Smooth muscle cell (in vitro differentiated cells): Measurements from ENCODE around the gene PPP1R9B. TPM values are rescaled to one million over a fixed set of nuclear protein-coding genes. Genes with fewer than 3 reads are reported as not detected.

ENCODE experiments used
- DNase-seq: peaks from one replicate; lab custom pipeline; 2025; ENCODE audit not compliant: unreplicated experiment; lab: John Stamatoyannopoulos, UW
- H2AFZ ChIP-seq: fragments of 200-600 bp; sonication (generic); 2 replicates; pipeline ENCODE4 v1.6.0; 2016; ENCODE audit warnings: antibody characterized with exemption, low read depth, mild to moderate bottlenecking
- H3F3A ChIP-seq: fragments of 200-600 bp; sonication (generic); 2 replicates; pipeline ENCODE4 v1.6.0; 2017; ENCODE audit warnings: antibody characterized with exemption, low read depth
- H3K27ac ChIP-seq: fragments of 200-600 bp; sonication (generic); 2 replicates; pipeline ENCODE4 v1.5.1; 2016; ENCODE audit warnings: low read depth, mild to moderate bottlenecking
- H3K27me3 ChIP-seq: fragments of 200-600 bp; sonication (generic); 2 replicates; pipeline ENCODE4 v1.6.1; 2016; ENCODE audit warnings: low read depth, mild to moderate bottlenecking
- H3K36me3 ChIP-seq: fragments of 200-600 bp; sonication (generic); 2 replicates; pipeline ENCODE4 v1.5.1; 2016; ENCODE audit warnings: low read depth
- H3K4me1 ChIP-seq: fragments of 200-600 bp; sonication (generic); 2 replicates; pipeline ENCODE4 v1.5.1; 2016; ENCODE audit warnings: low read depth
- H3K4me2 ChIP-seq: fragments of 200-600 bp; sonication (generic); 2 replicates; pipeline ENCODE4 v1.6.0; 2016; ENCODE audit warnings: mild to moderate bottlenecking
- H3K4me3 ChIP-seq: fragments of 200-600 bp; sonication (generic); 2 replicates; pipeline ENCODE4 v1.5.1; 2016; ENCODE audit warnings: mild to moderate bottlenecking
- H3K79me2 ChIP-seq: fragments of 200-600 bp; sonication (generic); 2 replicates; pipeline ENCODE4 v1.6.0; 2016; ENCODE audit warnings: low read depth, mild to moderate bottlenecking
- H3K9ac ChIP-seq: fragments of 200-600 bp; sonication (generic); 2 replicates; pipeline ENCODE4 v1.6.0; 2016; ENCODE audit warnings: low read depth
- H3K9me3 ChIP-seq: fragments of 200-600 bp; sonication (generic); replicated peaks from 2 replicates; pipeline ENCODE4 v1.5.1; 2016; ENCODE audit warnings: low read depth
- H4K20me1 ChIP-seq: fragments of 200-600 bp; sonication (generic); 2 replicates; pipeline ENCODE4 v1.6.0; 2016; ENCODE audit warnings: low read depth
- WGBS: methylation state at CpG from one replicate; pipeline ENCODE4 v1.1.7; 2016; ENCODE audit warnings: low lambda C conversion rate; 5-methylcytosine and 5-hydroxymethylcytosine counted together
- polyA plus RNA-seq: library from polyadenylated mRNA; unstranded; fragments of >200 nt; fragmentation: Nextera tagmentation; extraction: Ambion mirVana; gene quantifications from 2 replicates; pipeline ENCODE4 v1.2.1, GENCODE V29; 2016
- total RNA-seq: library from RNA; depleted of rRNA; stranded (reverse); fragments of >200 nt; gene quantifications from 2 replicates; pipeline ENCODE4 v1.2.3, GENCODE V29; 2014
- TF ChIP-seq, protein P1 (sequence below): fragments of 200-600 bp; sonication (generic); IDR thresholded peaks from 2 replicates; pipeline ENCODE4 v1.5.1; 2017; ENCODE audit warnings: borderline replicate concordance, mild to moderate bottlenecking, antibody characterized with exemption; ENCODE audit not compliant: insufficient read depth, poor library complexity, severe bottlenecking

PPP1R9B gene
- total and polyA plus RNA-seq, 2 experiments from 2014 or later = 6.7 to 20.8 TPM

DNA sequence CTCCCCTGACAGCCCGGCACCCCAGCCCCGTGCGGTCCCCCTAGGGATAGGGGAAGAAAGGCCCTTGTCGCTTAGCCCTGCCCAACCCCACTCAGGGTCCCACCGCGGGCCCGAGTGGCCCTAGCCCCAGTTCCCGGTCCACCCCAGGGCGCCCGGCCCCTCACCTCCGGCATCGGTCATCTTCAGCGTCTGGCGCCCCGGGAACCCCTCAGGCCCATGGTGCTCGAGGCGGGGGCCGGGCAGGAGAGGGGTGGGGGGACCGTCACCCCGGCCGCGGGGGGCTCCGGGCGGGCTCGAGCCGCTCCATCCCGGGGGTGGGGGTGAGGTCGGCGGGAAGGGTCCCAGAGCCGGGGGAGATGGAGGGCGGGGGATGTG lies 21.1 kb downstream of the PPP1R9B start:
- no peaks in the 10 kb centered on the region for H3K9me3 ChIP-seq
- peaks cover 13% of the 10 kb centered on the region for H4K20me1 ChIP-seq
- peak overlapping the region; percentile 67 for H3K4me3 ChIP-seq
- H3K9ac ChIP-seq = peak overlapping the region; percentile 90
- WGBS = 2% methylated on average over 13 of the region's 31 CpGs
- H3K27me3 ChIP-seq = no peaks in the 10 kb centered on the region
- peaks cover 14% of the 10 kb centered on the region for H3F3A ChIP-seq
- peaks cover 22% of the 10 kb centered on the region for H3K4me1 ChIP-seq
- H3K27ac ChIP-seq = no peak overlapping the region
- H3K36me3 ChIP-seq = no peaks in the 10 kb centered on the region
- TF ChIP-seq, protein P1, sequence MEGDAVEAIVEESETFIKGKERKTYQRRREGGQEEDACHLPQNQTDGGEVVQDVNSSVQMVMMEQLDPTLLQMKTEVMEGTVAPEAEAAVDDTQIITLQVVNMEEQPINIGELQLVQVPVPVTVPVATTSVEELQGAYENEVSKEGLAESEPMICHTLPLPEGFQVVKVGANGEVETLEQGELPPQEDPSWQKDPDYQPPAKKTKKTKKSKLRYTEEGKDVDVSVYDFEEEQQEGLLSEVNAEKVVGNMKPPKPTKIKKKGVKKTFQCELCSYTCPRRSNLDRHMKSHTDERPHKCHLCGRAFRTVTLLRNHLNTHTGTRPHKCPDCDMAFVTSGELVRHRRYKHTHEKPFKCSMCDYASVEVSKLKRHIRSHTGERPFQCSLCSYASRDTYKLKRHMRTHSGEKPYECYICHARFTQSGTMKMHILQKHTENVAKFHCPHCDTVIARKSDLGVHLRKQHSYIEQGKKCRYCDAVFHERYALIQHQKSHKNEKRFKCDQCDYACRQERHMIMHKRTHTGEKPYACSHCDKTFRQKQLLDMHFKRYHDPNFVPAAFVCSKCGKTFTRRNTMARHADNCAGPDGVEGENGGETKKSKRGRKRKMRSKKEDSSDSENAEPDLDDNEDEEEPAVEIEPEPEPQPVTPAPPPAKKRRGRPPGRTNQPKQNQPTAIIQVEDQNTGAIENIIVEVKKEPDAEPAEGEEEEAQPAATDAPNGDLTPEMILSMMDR = no peak
- no peak overlapping the region for H2AFZ ChIP-seq
- no peak for DNase-seq
- H3K4me2 ChIP-seq = peak overlapping the region; percentile 99
- H3K79me2 ChIP-seq = no peaks in the 10 kb centered on the region

DNA sequence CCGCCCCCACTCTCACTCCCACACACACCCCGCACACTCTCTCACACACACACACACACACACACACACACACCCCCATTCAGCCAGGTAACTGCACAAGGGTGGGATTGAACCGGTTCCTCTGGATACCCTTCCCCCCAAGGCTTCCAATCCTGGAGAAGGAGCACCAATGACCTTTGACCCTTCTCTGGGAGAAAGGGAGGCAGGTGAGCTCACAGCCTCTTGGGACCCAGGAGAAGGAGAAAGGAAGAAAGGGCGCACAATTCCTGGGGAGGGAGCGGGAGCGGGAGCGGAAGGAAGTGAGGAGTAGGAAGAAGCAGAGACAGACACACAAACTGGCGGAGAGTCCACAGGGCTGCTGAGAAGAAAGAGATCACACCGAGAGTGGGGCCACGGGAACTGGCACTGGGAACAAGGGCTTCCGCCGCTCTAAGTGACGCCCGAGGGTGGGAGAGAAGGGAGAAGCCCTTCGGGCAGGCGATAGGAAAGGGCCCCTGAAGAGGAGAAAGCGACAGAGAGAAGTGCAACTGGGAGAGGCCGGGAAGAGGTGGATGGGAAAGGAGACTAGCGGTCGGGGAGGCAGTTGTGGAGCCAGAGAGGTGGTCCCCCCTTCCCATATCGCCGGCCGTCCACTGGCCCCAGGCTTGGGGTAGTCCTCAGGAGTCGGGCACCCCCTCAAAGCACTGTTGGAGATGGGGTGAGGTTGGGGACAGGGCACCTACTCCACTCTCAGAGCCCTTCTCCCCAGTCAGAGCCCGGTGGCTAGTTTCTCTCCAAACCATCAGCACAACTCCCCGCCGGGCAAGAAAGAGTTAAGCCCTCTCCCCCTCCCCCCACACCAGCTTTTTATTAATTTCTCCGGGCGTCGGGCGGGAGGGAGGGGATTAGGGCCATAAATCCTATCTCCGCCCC lies 21.8 kb downstream of the PPP1R9B start:
- no peaks in the 10 kb centered on the region for H3K36me3 ChIP-seq
- peaks cover 28% of the 10 kb centered on the region for H3K4me1 ChIP-seq
- no peaks in the 10 kb centered on the region for H3K27me3 ChIP-seq
- H4K20me1 ChIP-seq = peaks cover 11% of the 10 kb centered on the region
- H3K9me3 ChIP-seq = no peaks in the 10 kb centered on the region
- WGBS = 12% methylated on average over 27 of the region's 32 CpGs
- peak overlapping the region; percentile 67 for H3K4me3 ChIP-seq
- peaks cover 14% of the 10 kb centered on the region for H3F3A ChIP-seq
- H3K27ac ChIP-seq = peak overlapping the region; percentile 49
- H2AFZ ChIP-seq = peak overlapping the region; percentile 15
- H3K9ac ChIP-seq = peak overlapping the region; percentile 90
- no peaks in the 10 kb centered on the region for H3K79me2 ChIP-seq
- peak overlapping the region; percentile 99 for H3K4me2 ChIP-seq
- TF ChIP-seq, protein P1 = no peak
- DNase-seq = no peak

DNA sequence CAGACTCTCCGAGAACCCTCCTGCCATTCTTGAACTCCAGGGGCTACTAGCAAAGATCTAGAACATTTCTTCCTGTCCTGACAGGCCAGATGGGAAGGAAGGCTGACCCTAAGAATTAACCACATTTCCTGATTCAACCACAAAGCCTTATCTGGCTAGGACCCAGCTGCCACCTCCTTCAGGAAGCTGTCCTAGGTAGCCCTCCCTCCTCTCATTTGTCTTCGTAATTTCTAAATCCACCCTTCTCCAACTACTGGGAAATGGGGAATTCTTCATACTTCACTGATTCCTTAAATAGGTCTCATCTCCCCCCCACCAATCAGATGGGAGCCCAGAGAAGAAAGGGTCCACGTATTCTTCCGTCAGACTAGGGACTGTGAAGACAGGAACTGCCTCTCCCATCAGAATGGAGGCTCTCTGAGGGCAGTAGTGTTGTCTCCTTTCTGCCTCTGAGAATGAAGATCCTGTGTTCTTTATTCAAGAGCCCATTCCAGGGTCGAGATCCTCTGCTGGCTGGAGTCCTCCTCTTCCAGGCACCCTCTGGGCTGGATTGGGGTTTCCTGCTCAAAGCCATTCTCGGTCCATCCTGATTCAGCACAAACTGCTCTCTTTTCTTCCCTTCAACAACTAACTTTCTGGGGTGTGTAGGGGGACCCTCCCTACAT lies 22.6 kb downstream of the PPP1R9B start:
- Histone ChIP-seq H3K27me3 (no peaks in the 10 kb centered on the region), H3K4me3 (no peak overlapping the region), H3K79me2 (no peaks in the 10 kb centered on the region), H3K4me1 (peaks cover 37% of the 10 kb centered on the region), H3K9ac (no peak overlapping the region), H3F3A (peaks cover 10% of the 10 kb centered on the region), H3K4me2 (peak overlapping the region; percentile 99), H3K9me3 (no peaks in the 10 kb centered on the region), H2AFZ (no peak overlapping the region), H4K20me1 (peaks cover 3% of the 10 kb centered on the region), H3K36me3 (no peaks in the 10 kb centered on the region), H3K27ac (no peak overlapping the region)
- TF ChIP-seq, protein P1 = no peak
- 64% methylated on average over 6 of the region's 6 CpGs for WGBS
- DNase-seq = no peak
